ENCODE measurements around the gene TRIP12.
"Not testable (repeated sequence)": the region's sequence is repeated elsewhere in the genome, so short reads cannot be mapped to it uniquely, and the experiment has no call there.

Gene TRIP12

GRCh38 chr2:229901819-229902218 is 20.0 kb downstream of the TRIP12 start:
- no peaks in the 10 kb centered on the region for H3K9me3 ChIP-seq (ENCODE audit: insufficient read depth, low read length)
- no peaks in the 10 kb centered on the region for H3F3A ChIP-seq (ENCODE audit: insufficient read depth)
- no peaks in the 10 kb centered on the region; the same call in 1 of the 2 replicates for H3K36me3 ChIP-seq (ENCODE audit: low read length)
- TF ChIP-seq CTCF (IDR thresholded peaks at IDR 0.05; ENCODE audit: insufficient read depth, low read length, poor library complexity, severe bottlenecking) (no peak), EZH2phosphoT487 (conservative IDR thresholded peaks at IDR 0.05; ENCODE audit: low read length) (no peak)
- H3K27me3 ChIP-seq (ENCODE audit: low read length), result no peaks in the 10 kb centered on the region
- H3K27ac ChIP-seq (ENCODE audit: low read depth, low read length), result no peak overlapping the region
- H3K9ac ChIP-seq (ENCODE audit: low read length), result no peak overlapping the region
- H4K20me1 ChIP-seq (ENCODE audit: low read depth, low read length), result peaks cover 12% of the 10 kb centered on the region
- H2AFZ ChIP-seq (ENCODE audit: low read depth, low read length, severe bottlenecking), result no peak overlapping the region
- H3K4me2 ChIP-seq (ENCODE audit: low read depth, low read length, poor library complexity, severe bottlenecking), result no peak overlapping the region
- H3K9me2 ChIP-seq (replicated peaks; ENCODE audit: insufficient read depth, low read length), result no peaks in the 10 kb centered on the region
- H3K79me2 ChIP-seq (ENCODE audit: insufficient read depth, low read length), result peaks cover 94% of the 10 kb centered on the region
- no peak overlapping the region for H3K4me3 ChIP-seq (ENCODE audit: insufficient read depth, low read length, poor library complexity, severe bottlenecking)

DNA sequence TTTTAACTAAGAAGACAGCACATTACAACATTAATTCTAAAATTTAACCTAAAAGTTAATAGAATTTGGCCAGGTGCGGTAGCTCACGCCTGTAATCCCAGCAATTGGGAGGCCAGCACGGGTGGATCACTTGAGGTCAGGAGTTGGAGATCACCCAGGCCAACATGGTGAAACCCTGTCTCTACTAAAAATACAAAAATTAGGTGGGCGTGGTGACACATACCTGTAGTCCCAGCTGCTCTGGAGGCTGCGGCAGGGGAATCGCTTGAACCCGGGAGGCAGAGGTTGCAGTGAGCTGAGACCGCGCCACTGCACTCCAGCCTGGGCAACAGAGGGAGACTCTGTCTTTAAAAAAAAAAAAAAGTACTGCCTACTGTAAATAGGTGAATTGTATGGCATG is 21.3 kb downstream of the TRIP12 start:
- peaks cover 99% of the 10 kb centered on the region for H3K79me2 ChIP-seq (ENCODE audit: insufficient read depth, low read length)
- H3F3A ChIP-seq (ENCODE audit: insufficient read depth); H3K9me2 ChIP-seq (replicated peaks; ENCODE audit: insufficient read depth, low read length); H2AFZ ChIP-seq (ENCODE audit: low read depth, low read length, severe bottlenecking); H3K27ac ChIP-seq (ENCODE audit: low read depth, low read length); H3K4me3 ChIP-seq (ENCODE audit: insufficient read depth, low read length, poor library complexity, severe bottlenecking); H3K27me3 ChIP-seq (ENCODE audit: low read length); H3K9ac ChIP-seq (ENCODE audit: low read length); H3K9me3 ChIP-seq (ENCODE audit: insufficient read depth, low read length); H3K36me3 ChIP-seq (ENCODE audit: low read length); H3K4me2 ChIP-seq (ENCODE audit: low read depth, low read length, poor library complexity, severe bottlenecking): not testable (repeated sequence)
- H4K20me1 ChIP-seq (ENCODE audit: low read depth, low read length), result peaks cover 14% of the 10 kb centered on the region

- TF ChIP-seq EZH2phosphoT487 (conservative IDR thresholded peaks at IDR 0.05; ENCODE audit: low read length) (no peak), CTCF (IDR thresholded peaks at IDR 0.05; ENCODE audit: insufficient read depth, low read length, poor library complexity, severe bottlenecking) (no peak)
- Histone ChIP-seq H3K4me2 (ENCODE audit: low read depth, low read length, poor library complexity, severe bottlenecking) (no peak overlapping the region), H3K79me2 (ENCODE audit: insufficient read depth, low read length) (peaks cover 97% of the 10 kb centered on the region), H3F3A (ENCODE audit: insufficient read depth) (no peaks in the 10 kb centered on the region), H3K36me3 (ENCODE audit: low read length) (no peaks in the 10 kb centered on the region; the same call in 1 of the 2 replicates), H3K4me3 (ENCODE audit: insufficient read depth, low read length, poor library complexity, severe bottlenecking) (no peak overlapping the region), H3K27me3 (ENCODE audit: low read length) (no peaks in the 10 kb centered on the region), H4K20me1 (ENCODE audit: low read depth, low read length) (peaks cover 19% of the 10 kb centered on the region), H3K9ac (ENCODE audit: low read length) (no peak overlapping the region), H3K9me3 (ENCODE audit: insufficient read depth, low read length) (no peaks in the 10 kb centered on the region), H2AFZ (ENCODE audit: low read depth, low read length, severe bottlenecking) (no peak overlapping the region), H3K27ac (ENCODE audit: low read depth, low read length) (no peak overlapping the region), H3K9me2 (replicated peaks; ENCODE audit: insufficient read depth, low read length) (no peaks in the 10 kb centered on the region)
Measured at GRCh38 chr2:229900012-229900411, 21.8 kb downstream of the TRIP12 start.

DNA sequence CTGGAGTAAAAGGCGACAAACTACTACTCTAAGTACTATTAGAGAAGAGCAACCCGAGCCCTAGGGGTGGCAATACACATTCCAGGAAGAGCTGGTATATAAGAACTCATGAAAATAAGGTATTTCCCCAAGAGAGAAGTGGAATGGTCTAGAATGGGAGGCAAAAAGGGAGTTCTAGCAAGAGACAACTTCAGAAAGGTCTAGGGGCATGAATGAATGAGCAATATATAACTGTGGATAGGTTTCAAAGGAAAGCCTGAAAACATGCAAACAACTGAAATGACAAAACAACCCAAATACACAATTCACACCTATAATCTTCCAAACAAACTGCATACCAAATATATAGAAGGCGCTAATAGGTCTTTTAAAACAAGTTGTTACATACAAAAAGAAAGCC is 22.2 kb downstream of the TRIP12 start:
- H3K9me3 ChIP-seq (ENCODE audit: insufficient read depth, low read length), result no peaks in the 10 kb centered on the region
- no peaks in the 10 kb centered on the region for H3K9me2 ChIP-seq (replicated peaks; ENCODE audit: insufficient read depth, low read length)
- peaks cover 23% of the 10 kb centered on the region for H4K20me1 ChIP-seq (ENCODE audit: low read depth, low read length)
- TF ChIP-seq CTCF (IDR thresholded peaks at IDR 0.05; ENCODE audit: insufficient read depth, low read length, poor library complexity, severe bottlenecking) (no peak), EZH2phosphoT487 (conservative IDR thresholded peaks at IDR 0.05; ENCODE audit: low read length) (no peak)
- no peak overlapping the region for H3K4me3 ChIP-seq (ENCODE audit: insufficient read depth, low read length, poor library complexity, severe bottlenecking)
- no peak overlapping the region for H2AFZ ChIP-seq (ENCODE audit: low read depth, low read length, severe bottlenecking)
- H3K79me2 ChIP-seq (ENCODE audit: insufficient read depth, low read length), result peaks cover 97% of the 10 kb centered on the region
- no peak overlapping the region for H3K27ac ChIP-seq (ENCODE audit: low read depth, low read length)
- H3K9ac ChIP-seq (ENCODE audit: low read length), result no peak overlapping the region
- H3K4me2 ChIP-seq (ENCODE audit: low read depth, low read length, poor library complexity, severe bottlenecking), result no peak overlapping the region
- no peaks in the 10 kb centered on the region for H3F3A ChIP-seq (ENCODE audit: insufficient read depth)
- H3K36me3 ChIP-seq (ENCODE audit: low read length), result peaks cover 3% of the 10 kb centered on the region; the same call in 1 of the 2 replicates
- no peaks in the 10 kb centered on the region for H3K27me3 ChIP-seq (ENCODE audit: low read length)
